H1 (cell line): ENCODE measurements around the gene EXOC2. TPM values are rescaled to one million over a fixed set of nuclear protein-coding genes. Genes with fewer than 3 reads are reported as not detected.

Source experiments
- CTCF ChIA-PET: fragments of 300-600 bp; sonication (Branson Sonifier 250); formaldehyde crosslinking; loops from one replicate; lab custom pipeline; 2021; ENCODE audit not compliant: partially characterized antibody; lab: Charles Lee
- POLR2A ChIA-PET: fragments of 300-600 bp; sonication (Branson Sonifier 250); formaldehyde crosslinking; loops from one replicate; lab custom pipeline; 2021; ENCODE audit warnings: inconsistent platforms; ENCODE audit not compliant: partially characterized antibody; lab: Charles Lee
- DNase-seq, 2 experiments: peaks; one replicate each; pipeline versions ENCODE4 v3.0.0 to v3.0.0-alpha.2; 2010 to 2022; ENCODE audit warnings: low spot score in 2 of 2, low read depth in 1 of 2, mixed read lengths in 1 of 2
- FAIRE-seq: peaks from 2 replicates; lab custom pipeline; 2011; peaks lifted over from hg19 to GRCh38; lab: Jason Lieb, UNC
- H2AFZ ChIP-seq: 2 replicates; pipeline ENCODE4 v1.8.1; 2012; ENCODE audit warnings: low read length, inconsistent platforms
- H2AK5ac ChIP-seq: 2 replicates; pipeline ENCODE4 v1.6.1; 2013; ENCODE audit warnings: low read depth, low read length
- H2BK120ac ChIP-seq: replicated peaks from 2 replicates; pipeline ENCODE3; 2013; ENCODE audit warnings: low read depth, low read length, inconsistent platforms
- H2BK12ac ChIP-seq: 2 replicates; pipeline ENCODE4 v1.6.1; 2013; ENCODE audit warnings: low read depth, low read length
- H2BK15ac ChIP-seq: 2 replicates; pipeline ENCODE4 v1.6.1; 2013; ENCODE audit warnings: low read length
- H2BK20ac ChIP-seq: 2 replicates; pipeline ENCODE4 v1.6.1; 2013; ENCODE audit warnings: low read length
- H2BK5ac ChIP-seq: 2 replicates; pipeline ENCODE4 v1.6.1; 2013; ENCODE audit warnings: low read depth, low read length
- H3K14ac ChIP-seq: 2 replicates; pipeline ENCODE4 v1.6.1; 2013; ENCODE audit warnings: inconsistent platforms; ENCODE audit not compliant: insufficient read length
- H3K18ac ChIP-seq: 2 replicates; pipeline ENCODE4 v1.6.1; 2013; ENCODE audit warnings: low read length; ENCODE audit errors: extremely low read depth
- H3K23ac ChIP-seq: 2 replicates; pipeline ENCODE4 v1.6.1; 2013; ENCODE audit warnings: inconsistent platforms; ENCODE audit not compliant: insufficient read length
- H3K23me2 ChIP-seq: 2 replicates; pipeline ENCODE4 v1.6.1; 2013; ENCODE audit warnings: low read depth, low read length
- H3K27ac ChIP-seq: 2 replicates; pipeline ENCODE4 v1.6.1; 2011; ENCODE audit warnings: low read depth, low read length, inconsistent platforms
- H3K27me3 ChIP-seq, 4 experiments: replicated peaks in 1 of 4; 1 replicate in 1 of 4; 2 replicates in 3 of 4; pipeline versions ENCODE4 v1.6.1 to v1.8.1; 2011 to 2013; ENCODE audit warnings: low read length in 3 of 4, mild to moderate bottlenecking in 3 of 4, inconsistent platforms in 2 of 4, mixed read lengths in 2 of 4, moderate library complexity in 1 of 4; ENCODE audit not compliant: control insufficient read depth in 3 of 4, insufficient read depth in 3 of 4; ENCODE audit errors: extremely low read depth in 1 of 4
- H3K36me3 ChIP-seq, 4 experiments: 2 replicates each; pipeline versions ENCODE4 v1.6.1 to v1.8.1; 2011 to 2013; ENCODE audit warnings: mild to moderate bottlenecking in 4 of 4, low read length in 3 of 4, moderate library complexity in 2 of 4, control low read depth in 1 of 4, inconsistent platforms in 1 of 4; ENCODE audit not compliant: insufficient read depth in 4 of 4, control insufficient read depth in 2 of 4
- H3K4ac ChIP-seq: replicated peaks from 2 replicates; pipeline ENCODE3; 2013; ENCODE audit warnings: low read length, low read depth, mixed read lengths, inconsistent platforms; ENCODE audit not compliant: insufficient read length
- H3K4me1 ChIP-seq, 4 experiments: replicated peaks in 1 of 4; 1 replicate in 1 of 4; 2 replicates in 3 of 4; pipeline versions ENCODE4 v1.6.1 to v1.8.1; 2011 to 2013; ENCODE audit warnings: low read length in 3 of 4, inconsistent platforms in 2 of 4, mixed read lengths in 1 of 4; ENCODE audit not compliant: insufficient read depth in 4 of 4, control insufficient read depth in 3 of 4
- H3K4me2 ChIP-seq, 2 experiments: 2 replicates each; pipeline versions ENCODE4 v1.6.1 to v1.8.1; 2011 to 2013; ENCODE audit warnings: low read depth in 2 of 2, low read length in 2 of 2, control low read depth in 1 of 2, inconsistent platforms in 1 of 2, mild to moderate bottlenecking in 1 of 2; ENCODE audit not compliant: insufficient read depth in 1 of 2
- H3K4me3 ChIP-seq, 4 experiments: fragments of 200-600, 300-600 bp in 1 of 4; sonication (generic), shearing (Covaris generic), sonication (Bioruptor Twin) in 1 of 4; 2 replicates each; pipeline versions ENCODE4 v1.5.1 to v1.8.1; 2011 to 2016; ENCODE audit warnings: low read length in 4 of 4, low read depth in 3 of 4, control low read depth in 2 of 4, inconsistent platforms in 2 of 4, mild to moderate bottlenecking in 2 of 4, mixed read lengths in 1 of 4, moderate library complexity in 1 of 4; ENCODE audit not compliant: insufficient read depth in 2 of 4; ENCODE audit errors: extremely low read depth in 1 of 4
- H3K56ac ChIP-seq: replicated peaks from 2 replicates; pipeline ENCODE3; 2013; ENCODE audit warnings: low read depth, mild to moderate bottlenecking, mixed read lengths, low read length, inconsistent platforms; ENCODE audit not compliant: insufficient read length
- H3K79me1 ChIP-seq: 2 replicates; pipeline ENCODE4 v1.6.1; 2013; ENCODE audit warnings: low read depth, low read length, control low read depth
- H3K79me2 ChIP-seq, 2 experiments: 2 replicates each; pipeline versions ENCODE4 v1.6.1 to v1.8.1; 2012 to 2013; ENCODE audit warnings: low read length in 2 of 2, mild to moderate bottlenecking in 2 of 2, inconsistent platforms in 1 of 2; ENCODE audit not compliant: insufficient read depth in 2 of 2, control insufficient read depth in 1 of 2
- H3K9ac ChIP-seq, 4 experiments: replicated peaks in 1 of 4; 1 replicate in 1 of 4; 2 replicates in 3 of 4; pipeline versions ENCODE4 v1.6.1 to v1.8.1; 2011 to 2013; ENCODE audit warnings: low read depth in 3 of 4, low read length in 3 of 4, control low read depth in 2 of 4, mild to moderate bottlenecking in 2 of 4, moderate library complexity in 2 of 4, inconsistent platforms in 1 of 4; ENCODE audit errors: extremely low read depth in 1 of 4
- H3K9me3 ChIP-seq, 2 experiments: 2 replicates each; pipeline versions ENCODE4 v1.6.1 to v1.8.1; 2012 to 2013; ENCODE audit warnings: mild to moderate bottlenecking in 2 of 2, moderate library complexity in 2 of 2, control low read depth in 1 of 2, inconsistent platforms in 1 of 2, low read depth in 1 of 2, low read length in 1 of 2, mixed read lengths in 1 of 2; ENCODE audit not compliant: insufficient read depth in 2 of 2
- H4K20me1 ChIP-seq, 2 experiments: replicated peaks in 1 of 2; 2 replicates each; pipeline versions ENCODE3 to v1.8.1; 2011 to 2013; ENCODE audit warnings: inconsistent platforms in 2 of 2, low read length in 2 of 2, mild to moderate bottlenecking in 1 of 2; ENCODE audit not compliant: insufficient read depth in 2 of 2, control insufficient read depth in 1 of 2
- H4K5ac ChIP-seq: 2 replicates; pipeline ENCODE4 v1.6.1; 2013; ENCODE audit warnings: low read length, low read depth, mixed read lengths, inconsistent platforms; ENCODE audit not compliant: insufficient read length
- H4K8ac ChIP-seq: 2 replicates; pipeline ENCODE4 v1.8.0; 2013; ENCODE audit warnings: mild to moderate bottlenecking, moderate library complexity, low read length, inconsistent platforms; ENCODE audit not compliant: insufficient read depth; ENCODE audit errors: extremely low read depth
- H4K91ac ChIP-seq: replicated peaks from 2 replicates; pipeline ENCODE3; 2013; ENCODE audit warnings: low read length, mixed read lengths, inconsistent platforms; ENCODE audit not compliant: insufficient read length
- CTBP2 ChIP-seq: IDR thresholded peaks from 2 replicates; pipeline ENCODE4 v1.7.0; 2011; ENCODE audit warnings: borderline replicate concordance, mild to moderate bottlenecking, moderate library complexity, mixed read lengths, low read length; ENCODE audit not compliant: insufficient read depth, insufficient read length
- WGBS, 2 experiments: shearing (Covaris generic) in 1 of 2; methylation state at CpG; one replicate each; pipeline versions ENCODE4 v1.1.6 to v1.1.7; 2013 to 2015; ENCODE audit warnings: low lambda C conversion rate in 2 of 2, mixed read lengths in 2 of 2, inconsistent platforms in 1 of 2, low coverage in 1 of 2, missing lambda C conversion rate in 1 of 2; ENCODE audit not compliant: insufficient replicate concordance in 2 of 2, insufficient coverage in 1 of 2, insufficient read length in 1 of 2; ENCODE audit errors: extremely low coverage in 1 of 2, missing lambda C conversion rate in 1 of 2; 5-methylcytosine and 5-hydroxymethylcytosine counted together
- polyA plus RNA-seq, 7 experiments: library from polyadenylated mRNA; depleted of rRNA in 3 of 7; stranded (reverse) in 5 of 7; unstranded in 2 of 7; fragments of >200 nt in 5 of 7; fragments of 200-250 nt in 2 of 7; gene quantifications; 1 replicate in 5 of 7; 2 replicates in 1 of 7; 4 replicates in 1 of 7; pipeline versions ENCODE4 v1.2.1 to v1.2.3, GENCODE V29; 2011 to 2013; ENCODE audit warnings: missing spikeins in 2 of 7, mixed read lengths in 2 of 7
- total RNA-seq: library from RNA; stranded (reverse); fragmentation: NEBNext Ultra II Directional; extraction: Animal tissue kit (Norgen Biotek cat#: 25700); gene quantifications from 2 replicates; pipeline ENCODE4 v1.2.1, GENCODE V29; 2021

Gene EXOC2
- total and polyA plus RNA-seq, 2 of the 8 experiments (the other 6 are each of a cell fraction or from before 2014, with no cell fraction given), result 25.5 to 44.4 TPM

DNA sequence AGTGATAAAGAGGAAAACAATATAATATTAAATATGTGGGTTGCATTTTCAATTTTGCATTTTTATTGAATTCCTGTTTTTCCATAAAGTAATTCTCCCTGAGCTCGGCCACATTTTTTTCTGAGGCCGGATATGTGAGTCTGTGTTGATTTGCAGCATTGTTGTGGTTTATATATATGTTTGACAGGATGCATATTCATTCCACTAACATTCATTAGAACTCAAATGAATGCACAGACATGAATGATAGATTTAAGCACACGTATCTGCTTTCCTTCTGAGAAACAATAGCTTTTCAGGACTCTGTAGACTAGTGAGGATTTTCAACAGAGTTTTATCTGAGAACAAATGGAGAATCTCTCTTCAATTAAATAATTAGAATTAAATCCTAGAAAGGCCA lies 10.6 kb upstream of the EXOC2 start:
- CTCF ChIA-PET, result interaction anchor here (0.7 to 3.5 kb wide), 4 partner anchors 11 to 111 kb away, joined by 3 to 20 read pairs (median 10); partner anchors contain the start of gene EXOC2
- Histone ChIP-seq H3K23me2 (peaks cover 3% of the 10 kb centered on the region; the same call in 1 of the 2 replicates), H4K5ac (no peak overlapping the region), H3K27ac (no peak overlapping the region), H3K56ac (no peak overlapping the region), H2BK15ac (no peak overlapping the region), H3K14ac (no peak overlapping the region), H4K8ac (no peak overlapping the region), H3K4me2 (no peak overlapping the region), H3K9ac (no peak overlapping the region), H2AFZ (no peak overlapping the region), H3K23ac (no peak overlapping the region), H3K79me1 (no peaks in the 10 kb centered on the region), H2BK5ac (no peak overlapping the region), H2BK12ac (no peak overlapping the region), H4K20me1 (peaks cover 0 to 4% of the 10 kb centered on the region in 2 experiments), H3K4ac (no peak overlapping the region), H2BK120ac (no peak overlapping the region), H3K79me2 (no peaks in the 10 kb centered on the region), H3K27me3 (no peaks in the 10 kb centered on the region; a peak in 1 of 7 replicates), H3K4me1 (peaks cover 5 to 24% (median 17%) of the 10 kb centered on the region in 4 experiments), H3K4me3 (no peak overlapping the region), H3K18ac (no peak overlapping the region), H3K9me3 (no peaks in the 10 kb centered on the region), H3K36me3 (no peaks in the 10 kb centered on the region), H4K91ac (no peak overlapping the region), H2BK20ac (no peak overlapping the region), H2AK5ac (no peak overlapping the region)
- POLR2A ChIA-PET, result no interaction called here
- no peak for DNase-seq
- WGBS, 2 experiments, result 91% methylated on average over 3 of the region's 3 CpGs; no CpG with 5 or more reads in 1 of the 2 experiments
- FAIRE-seq, result no peak
- no peak for TF ChIP-seq CTBP2
